Right forelimb (tissue), 1 donor: ENCODE results near the gene PPIP5K2.
"Not testable (repeated sequence)": the region's sequence is repeated elsewhere in the genome, so short reads cannot be mapped to it uniquely, and the experiment has no call there.

Experiments
- DNase-seq: peaks from one replicate; pipeline ENCODE4 v3.0.0-alpha.2; 2018

Gene PPIP5K2

DNA sequence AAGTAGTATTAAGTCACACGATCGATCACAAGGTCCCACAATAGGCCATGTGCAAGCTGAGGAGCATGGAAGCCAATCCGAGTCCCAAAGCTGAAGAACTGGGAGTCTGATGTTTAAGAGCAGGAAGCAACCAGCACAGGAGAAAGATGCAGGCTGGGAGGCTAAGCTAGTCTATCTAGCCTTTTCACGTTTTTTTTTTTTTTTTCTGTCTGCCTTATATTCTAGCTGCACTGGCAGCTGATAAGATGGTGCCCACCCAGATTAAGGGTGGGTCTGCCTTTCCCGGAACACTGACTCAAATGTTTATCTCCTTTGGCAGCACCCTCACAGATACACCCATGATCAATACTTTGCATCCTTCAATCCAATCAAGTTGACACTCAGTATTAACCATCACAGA is 6.5 kb downstream of the PPIP5K2 start:
- DNase-seq = no peak

DNA sequence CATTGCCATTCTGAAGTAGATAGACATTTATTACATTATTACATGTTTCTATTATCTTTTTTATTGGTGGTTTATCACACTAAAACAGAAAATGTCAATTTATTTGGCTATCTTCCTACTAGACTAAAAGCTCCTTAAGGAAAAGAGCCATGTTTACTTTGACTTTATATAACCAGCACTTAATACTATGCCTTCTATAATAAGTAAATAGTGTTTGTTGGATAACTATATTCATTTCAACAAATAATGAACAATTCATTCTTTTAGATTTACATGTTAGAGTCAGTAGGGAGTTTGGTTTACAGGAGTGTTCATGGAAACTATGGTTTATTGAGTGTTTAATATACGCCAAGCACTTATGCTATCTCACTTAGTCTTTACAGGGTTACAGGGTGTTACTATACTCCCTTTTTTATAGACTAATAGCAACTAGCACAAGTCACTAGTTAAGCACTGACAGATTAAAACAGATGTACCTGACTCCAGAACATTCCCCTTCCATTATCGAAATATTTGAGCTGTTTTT is 7.3 kb downstream of the PPIP5K2 start:
- no peak for DNase-seq

DNA sequence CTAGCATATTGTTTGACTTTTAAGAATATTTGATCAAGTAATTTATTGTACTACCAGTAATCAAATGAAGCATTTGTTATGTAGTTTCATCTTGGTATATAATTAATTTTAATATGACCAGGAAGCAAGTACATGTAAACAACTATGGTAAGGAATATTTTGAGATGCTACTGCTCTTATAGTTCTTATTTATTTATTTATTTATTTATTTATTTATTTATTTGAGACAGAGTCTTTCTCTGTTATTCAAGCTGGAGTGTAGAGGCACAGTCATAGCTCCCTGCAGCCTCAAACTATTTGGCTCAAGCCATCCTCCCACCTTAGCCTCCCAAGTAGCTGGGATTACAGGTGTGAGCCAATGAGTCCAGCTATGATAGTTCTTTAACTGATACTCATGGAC is 8.1 kb downstream of the PPIP5K2 start:
- no peak for DNase-seq

DNA sequence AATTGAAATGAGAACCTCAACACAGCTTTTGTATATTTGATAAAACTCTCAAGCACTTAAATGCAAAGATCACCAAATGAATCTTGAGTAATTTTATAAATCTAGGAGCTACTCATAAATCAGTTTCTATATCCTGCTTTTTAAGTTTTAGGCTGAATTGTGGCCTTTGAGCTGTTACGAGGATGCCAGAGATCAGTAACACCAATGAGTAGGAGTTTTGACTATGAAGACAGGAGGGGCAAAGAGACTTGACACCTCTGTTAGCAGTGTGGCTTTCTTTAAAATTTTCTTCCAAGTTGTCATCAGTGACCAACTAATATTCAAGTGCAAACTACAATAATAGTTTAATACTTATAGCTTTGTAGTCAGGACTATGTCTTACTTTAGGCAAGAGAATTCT is 12.6 kb downstream of the PPIP5K2 start:
- no peak for DNase-seq

DNA sequence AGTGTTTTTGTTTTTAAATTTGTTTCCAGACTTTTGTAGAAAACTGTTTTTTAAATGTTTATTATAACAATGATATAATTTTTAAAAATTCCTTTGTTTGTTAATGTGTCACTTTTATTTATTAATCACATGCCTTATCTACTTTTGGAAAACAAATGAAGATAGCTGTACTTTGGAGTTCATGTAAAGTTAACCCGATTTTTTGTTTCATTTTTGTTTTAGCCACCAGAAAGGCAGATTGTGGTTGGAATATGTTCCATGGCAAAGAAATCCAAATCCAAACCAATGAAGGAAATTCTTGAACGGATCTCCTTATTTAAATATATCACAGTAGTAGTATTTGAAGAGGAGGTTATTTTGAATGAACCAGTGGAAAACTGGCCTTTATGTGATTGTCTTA is 13.1 kb downstream of the PPIP5K2 start:
- DNase-seq = no peak

DNA sequence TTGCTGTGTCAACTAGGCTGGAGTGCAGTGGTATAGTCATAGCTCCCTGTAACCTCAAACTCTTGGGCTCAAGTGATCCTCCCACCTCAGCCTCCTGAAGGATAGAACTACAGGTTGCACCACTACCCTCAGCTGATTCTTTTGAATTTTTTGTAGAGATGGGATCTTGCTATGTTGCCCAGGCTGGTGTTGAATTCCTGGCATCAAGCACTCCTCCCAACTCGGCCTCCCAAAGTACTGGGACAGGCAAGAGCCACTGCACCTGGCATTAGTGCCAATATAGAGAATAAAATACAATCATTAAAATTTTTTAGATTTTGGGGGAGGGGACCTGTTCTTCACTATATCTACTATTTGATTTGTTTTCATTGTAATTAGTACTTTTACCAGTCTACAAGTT is 15.4 kb downstream of the PPIP5K2 start:
- no peak for DNase-seq

DNA sequence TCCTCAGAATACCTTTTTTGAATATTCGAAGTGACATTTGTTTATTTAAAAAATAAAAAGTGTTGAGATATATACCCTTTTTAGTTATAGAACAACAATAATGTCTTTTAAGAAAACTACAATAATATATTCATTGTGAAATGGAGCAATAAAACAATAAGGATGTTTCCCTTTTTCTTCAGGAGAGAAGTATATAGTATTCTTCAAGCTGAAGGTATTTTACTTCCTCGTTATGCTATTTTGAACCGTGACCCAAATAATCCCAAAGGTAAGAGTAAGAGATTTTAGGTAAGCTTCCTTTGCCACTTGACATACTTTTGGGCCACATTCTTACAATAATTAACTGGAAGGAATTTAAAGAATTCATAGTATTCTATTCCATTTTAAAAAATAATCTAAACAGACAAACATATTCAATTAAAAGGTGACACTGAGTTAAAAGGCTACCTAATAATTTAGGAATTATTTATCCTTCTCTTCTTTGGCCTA is 18.1 kb downstream of the PPIP5K2 start:
- no peak for DNase-seq

DNA sequence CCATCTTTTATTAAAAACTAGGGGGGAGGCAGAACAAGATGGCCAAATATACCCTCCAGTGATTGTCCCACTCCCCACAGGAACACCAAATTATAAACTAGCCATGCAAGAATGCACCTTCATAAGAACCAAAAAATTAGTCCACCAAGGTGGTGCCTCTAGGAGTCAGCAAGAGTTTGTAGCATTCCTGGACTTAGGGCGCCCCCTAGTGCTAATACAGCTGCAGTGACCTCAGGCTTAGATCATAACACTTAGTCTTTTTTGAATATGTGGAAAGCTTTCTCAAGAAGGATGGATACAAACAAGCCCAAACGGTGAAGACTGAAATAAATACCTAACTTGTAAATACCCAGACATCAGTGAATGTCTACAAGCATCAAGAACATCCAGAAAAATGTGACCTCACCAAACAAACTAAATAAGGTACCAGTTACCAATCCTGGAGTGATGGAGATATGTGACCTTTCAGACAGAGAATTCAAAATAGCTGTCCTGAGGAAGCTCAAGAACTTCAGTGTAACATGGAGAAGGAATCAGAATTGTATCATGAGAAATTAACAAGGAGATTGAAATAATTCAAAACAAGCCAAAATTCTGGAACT is 19.3 kb downstream of the PPIP5K2 start:
- peak; percentile 66 for DNase-seq

DNA sequence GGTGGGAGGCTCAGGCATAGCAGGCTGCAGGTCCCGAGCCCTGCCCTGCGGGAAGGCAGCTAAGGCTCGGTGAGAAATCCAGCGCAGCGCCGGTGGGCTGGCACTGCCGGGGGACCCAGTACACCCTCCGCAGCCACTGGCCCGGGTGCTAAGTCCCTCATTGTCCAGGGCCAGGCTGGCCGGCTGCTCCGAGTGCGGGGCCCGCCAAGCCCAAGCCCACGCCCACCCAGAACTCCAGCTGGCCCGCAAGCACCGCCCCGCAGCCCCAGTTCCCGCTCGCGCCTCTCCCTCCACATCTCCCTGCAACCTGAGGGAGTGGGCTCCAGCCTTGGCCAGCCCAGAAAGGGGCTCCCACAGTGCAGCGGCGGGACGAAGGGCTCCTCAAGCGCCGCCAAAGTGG is 22.0 kb downstream of the PPIP5K2 start:
- not testable (repeated sequence) for DNase-seq

DNA sequence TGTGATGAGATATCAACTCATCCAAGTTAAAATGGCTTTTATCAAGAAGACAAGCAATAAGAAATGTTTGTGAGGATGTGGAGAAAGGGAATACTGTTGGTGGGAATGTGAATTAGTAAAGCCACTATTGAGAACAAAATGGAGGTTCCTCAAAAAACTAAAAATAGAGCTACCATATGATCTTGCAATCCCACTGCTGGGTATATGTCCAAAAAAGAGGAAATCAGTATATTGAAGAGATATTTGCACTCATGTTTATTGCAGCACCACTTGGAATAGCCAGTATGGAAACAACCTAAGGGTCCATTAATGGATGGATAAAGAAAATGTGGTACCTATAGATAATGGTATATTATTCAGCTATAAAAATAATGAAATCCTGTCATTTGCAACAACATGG is 25.1 kb downstream of the PPIP5K2 start:
- DNase-seq = no peak

DNA sequence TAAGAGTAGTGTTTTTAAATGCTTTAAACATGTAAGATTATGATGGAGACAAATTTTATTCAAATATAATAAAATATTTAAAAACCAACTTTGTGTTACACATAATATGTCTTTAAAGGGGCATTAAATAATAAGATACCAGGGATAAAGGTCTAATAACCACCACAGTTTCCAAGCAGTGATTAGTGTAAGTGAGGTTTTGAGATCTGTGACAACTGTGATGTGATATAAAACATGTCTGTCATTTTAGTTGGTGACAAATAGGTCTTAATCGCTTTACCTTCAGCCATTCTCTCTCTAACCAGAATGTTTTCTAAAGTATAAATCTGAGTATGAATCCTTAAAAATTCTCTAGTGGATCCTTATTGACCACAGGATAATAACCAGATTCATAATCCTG is 28.1 kb downstream of the PPIP5K2 start:
- no peak for DNase-seq

DNA sequence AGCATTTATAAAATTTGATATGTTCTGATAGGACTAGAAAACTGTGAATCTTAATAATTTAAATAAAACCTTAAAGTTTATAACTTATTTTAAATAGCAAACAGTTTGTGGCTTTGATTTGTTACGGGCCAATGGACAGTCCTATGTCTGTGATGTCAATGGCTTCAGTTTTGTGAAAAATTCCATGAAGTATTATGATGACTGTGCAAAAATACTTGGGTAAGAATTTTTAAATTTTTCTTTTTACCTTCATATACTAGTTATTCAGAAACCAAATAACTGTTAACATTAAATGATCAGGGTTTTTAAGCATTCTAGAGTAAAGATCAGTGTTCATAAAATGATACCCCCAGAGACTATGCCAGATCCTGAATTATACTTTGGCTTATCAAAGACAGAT is 31.1 kb downstream of the PPIP5K2 start:
- DNase-seq = no peak

DNA sequence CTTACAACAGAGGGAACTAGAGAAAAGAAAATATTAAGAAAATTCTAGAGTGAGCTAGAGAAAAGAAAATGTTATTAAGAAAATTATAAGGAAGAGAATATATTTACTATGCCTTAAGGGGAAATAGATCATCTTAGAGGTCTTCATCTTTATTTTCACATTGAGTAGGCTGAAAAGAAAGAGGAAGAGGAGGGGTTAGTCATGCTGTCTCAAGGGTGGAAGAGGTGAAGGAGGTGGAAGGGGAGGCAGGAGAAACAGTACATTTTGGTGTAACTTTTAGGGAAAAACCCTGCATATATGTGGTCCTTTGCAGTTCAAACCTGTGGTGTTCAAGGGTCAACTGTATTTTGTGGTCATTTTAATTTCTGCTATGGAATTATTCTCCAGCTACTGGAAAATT is 46.6 kb downstream of the PPIP5K2 start:
- DNase-seq = no peak

DNA sequence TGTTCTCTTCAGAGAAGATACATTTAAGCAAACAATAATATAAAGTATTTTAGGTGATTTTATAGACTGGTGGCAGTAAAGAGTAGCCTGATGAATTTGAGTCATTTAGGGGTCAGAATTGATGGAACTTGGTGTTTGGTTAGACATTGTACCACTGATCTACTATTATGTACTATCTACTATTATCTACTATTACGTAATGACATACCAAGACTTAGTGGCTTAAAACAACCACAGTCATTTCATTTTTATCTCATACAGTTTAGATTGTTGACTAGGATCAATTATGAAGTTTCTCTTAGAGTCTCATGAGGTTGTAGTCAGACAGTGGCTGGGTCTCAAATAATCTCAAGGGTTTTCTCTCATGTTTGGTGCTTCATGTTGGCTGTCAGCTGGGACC is 54.0 kb downstream of the PPIP5K2 start:
- no peak for DNase-seq

DNA sequence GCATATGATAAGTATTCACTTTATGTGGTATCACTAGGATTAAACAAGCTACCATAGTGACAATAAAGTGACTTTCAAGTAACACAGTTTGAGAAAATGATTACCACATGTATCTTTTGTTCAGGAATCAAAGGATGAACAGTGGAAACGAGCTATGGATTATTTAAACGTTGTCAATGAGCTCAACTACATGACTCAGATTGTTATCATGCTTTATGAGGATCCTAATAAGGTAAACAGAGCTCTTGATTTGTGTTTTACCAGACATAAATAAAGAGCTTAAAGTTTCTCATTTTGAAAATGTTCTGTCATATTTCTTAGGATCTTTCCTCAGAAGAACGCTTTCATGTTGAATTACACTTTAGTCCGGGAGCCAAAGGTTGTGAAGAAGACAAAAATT is 57.4 kb downstream of the PPIP5K2 start:
- no peak for DNase-seq

DNA sequence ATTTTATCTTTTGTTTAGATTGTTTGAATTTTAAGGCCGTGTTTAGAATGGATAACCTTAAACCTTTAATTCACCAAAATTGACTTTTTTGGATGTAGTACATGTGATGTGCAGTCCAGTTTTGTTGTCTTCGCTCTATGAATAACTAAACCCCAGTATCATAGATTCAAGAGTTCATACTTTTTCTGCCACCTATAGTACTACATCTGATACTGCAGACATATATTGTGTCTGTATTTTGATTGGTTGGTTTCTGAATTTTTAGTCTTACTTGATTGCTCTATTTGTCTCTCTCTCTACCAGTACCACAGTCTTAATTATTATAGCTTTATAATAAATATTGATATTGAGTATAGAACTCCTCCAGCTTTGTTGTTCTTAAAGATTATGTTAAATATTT is 58.1 kb downstream of the PPIP5K2 start:
- DNase-seq = no peak

DNA sequence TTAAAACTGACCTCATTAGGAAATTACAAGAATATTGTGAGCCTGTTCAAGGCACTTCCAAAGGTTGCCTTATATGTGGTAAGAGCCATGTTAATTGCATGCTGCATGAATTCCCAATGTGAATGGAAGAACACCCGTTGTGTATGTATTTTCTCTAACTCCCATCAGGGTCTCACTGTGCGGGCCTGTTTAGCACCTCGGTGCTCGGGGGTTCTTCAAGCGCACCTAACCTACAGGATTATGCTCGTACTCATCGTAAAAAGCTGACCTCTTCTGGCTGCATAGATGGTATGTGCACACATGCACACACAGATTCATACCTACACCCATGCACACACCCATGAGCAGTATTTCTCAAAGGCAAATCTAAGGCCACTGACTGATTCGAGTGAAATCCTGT is 66.1 kb downstream of the PPIP5K2 start:
- no peak for DNase-seq

DNA sequence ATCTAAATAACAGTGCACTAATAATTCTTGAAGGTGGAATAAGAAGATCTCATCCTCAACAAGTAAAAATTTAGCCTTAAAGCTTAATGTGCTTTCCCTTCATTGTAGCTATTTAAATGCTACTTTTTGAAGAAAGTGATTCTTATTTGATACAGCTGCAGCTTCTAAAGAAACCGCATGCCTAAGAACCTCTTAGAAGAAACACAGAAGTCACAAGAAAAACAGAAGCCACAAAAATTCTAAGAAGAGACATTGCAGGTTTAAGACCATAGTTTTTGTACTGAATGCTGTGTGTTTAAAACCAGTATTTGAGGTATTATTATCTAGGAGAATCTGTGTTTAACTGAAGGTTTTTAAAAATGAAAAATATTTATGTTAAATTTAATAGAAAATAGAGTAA is 68.3 kb downstream of the PPIP5K2 start:
- DNase-seq = no peak

DNA sequence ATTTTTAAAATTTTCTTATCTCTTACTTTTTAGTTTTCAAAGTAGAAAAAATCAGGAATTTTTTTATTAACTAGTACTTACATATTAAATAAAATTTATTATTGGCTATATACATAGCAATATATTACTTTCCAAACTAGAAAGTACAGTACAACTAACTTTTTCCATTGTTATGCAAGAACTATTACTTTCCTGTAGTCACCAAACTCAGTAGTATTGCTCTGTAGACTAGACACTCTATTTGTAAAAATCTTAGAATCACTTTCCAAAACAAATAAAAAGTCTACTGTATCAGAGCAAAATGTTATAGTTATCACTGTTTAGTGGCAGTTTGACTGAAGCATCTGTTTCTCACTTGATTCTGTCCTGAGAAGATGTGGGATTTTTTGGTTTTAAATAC is 83.1 kb downstream of the PPIP5K2 start:
- no peak for DNase-seq

DNA sequence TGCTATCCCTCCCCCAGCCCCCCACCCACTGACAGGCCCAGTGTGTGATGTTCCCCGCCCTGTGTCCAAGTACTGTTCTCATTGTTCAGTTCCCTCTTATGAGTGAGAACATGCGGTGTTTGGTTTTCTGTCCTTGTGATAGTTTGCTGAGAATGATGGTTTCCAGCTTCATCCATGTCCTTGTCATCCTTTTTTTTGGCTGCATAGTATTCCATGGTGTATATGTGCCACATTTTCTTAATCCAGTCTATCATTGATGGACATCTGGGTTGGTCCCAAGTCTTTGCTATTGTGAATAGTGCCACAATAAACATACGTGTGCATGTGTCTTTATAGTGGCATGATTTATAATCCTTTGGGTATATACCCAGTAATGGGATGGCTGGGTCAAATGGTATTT is 84.9 kb downstream of the PPIP5K2 start:
- not testable (repeated sequence) for DNase-seq

DNA sequence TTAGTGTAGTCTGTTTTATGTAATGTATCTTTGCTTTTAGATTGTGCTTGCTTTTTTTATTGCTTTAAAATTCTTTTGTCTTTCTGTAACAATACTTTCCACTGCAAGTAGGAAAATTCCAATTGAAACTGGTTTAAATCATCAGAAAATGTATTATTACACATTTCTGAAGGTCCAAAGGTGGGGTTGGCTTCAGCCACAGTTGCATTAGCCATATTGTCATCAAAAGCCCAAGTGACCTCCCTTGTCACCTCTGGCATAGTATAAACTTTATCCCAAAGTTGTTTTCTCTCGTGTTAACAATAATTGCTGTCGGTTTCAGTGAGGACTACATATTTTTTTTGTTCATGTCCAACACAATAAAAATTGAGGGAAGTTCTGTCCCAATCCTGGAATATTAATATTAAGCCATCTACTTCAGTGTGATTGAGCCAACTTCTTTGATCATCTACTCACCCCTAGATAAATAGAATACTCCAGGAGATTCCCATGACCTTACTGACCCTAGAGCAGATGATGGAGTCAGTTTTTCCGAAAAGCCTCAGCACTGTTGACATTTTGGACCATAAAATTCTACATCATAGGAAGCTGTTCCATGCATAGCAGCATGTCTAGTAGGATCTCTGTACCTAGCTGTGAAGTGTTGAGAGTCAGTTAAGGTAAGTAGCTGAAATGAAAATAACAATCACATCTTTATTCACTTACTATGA is 86.0 kb downstream of the PPIP5K2 start:
- DNase-seq = no peak

DNA sequence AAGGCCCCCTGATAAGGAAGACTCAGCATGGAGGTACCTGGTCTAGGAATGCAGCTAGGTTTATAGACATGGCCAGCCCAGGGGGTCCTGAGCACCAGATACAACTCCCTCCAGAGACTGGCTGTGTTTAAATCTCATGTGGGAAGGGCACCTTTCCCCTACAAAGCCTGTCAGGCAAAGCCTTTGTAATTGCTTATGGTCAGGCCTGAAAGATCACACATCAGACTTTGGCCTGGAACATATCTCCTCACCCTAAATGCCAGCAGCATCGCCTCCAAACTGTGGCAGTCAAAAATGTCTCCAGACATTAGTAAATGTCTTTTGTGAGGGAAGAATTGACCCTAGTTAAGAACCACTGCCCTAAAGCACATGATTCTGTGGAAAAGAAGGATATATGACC is 86.9 kb downstream of the PPIP5K2 start:
- DNase-seq = no peak

DNA sequence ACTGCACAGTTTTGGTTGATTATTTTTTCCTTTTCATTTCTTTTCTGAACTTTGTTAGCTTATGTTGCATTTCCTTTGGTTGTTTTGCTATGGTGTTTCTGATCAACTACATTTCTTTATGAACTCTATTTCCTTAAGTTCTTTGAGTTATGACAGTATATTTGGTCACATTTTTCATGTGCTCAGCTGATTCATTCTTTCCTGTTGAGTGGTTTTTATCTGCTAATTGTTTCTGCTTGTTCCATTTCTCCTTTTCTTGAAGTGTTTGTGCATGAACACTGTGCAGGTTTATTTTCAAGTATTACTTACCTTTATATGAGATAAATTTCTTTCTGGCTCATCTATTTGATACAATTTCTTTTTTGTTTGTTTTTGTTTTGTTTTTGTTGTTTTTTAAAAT is 87.6 kb downstream of the PPIP5K2 start:
- no peak for DNase-seq

DNA sequence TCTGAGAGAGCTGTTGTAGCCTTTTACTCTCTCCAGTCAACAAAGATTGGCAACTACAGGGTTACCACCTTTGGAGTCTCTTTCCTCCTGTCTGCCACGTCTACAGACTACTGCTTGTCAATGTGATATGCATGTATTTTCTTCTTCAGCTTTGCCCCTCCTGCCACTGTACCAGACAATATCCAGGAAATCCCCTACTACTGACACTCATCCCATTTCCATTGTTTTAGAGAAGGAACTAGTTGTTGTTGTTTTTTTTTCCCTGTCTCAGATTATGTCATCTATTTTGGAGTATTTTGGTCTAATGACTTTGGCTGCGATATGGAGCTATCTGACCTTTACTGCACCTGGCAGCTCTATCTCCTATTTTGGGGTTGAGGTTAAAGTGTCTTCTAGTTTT is 88.4 kb downstream of the PPIP5K2 start:
- DNase-seq = no peak

DNA sequence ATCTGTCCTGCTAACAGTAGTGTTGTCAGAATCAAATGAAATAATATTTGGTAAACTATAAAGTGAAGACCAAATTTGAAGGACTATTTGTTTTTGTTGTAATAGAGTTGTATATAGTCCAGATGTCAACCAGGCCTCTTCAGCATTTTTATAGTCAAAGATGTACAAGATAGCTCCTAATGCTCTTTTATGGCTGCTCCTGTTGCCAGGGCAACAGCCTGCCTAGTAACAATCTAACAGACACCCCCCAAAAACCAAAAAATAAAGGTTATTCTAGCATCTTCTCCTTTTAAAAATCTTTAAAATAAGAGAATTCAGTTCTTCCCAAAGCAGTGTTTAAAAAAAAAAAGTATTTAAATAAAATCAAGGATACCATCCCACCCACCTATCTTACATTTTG is 89.0 kb downstream of the PPIP5K2 start:
- DNase-seq = no peak
